Measurements from ENCODE around the gene TOGARAM1.
"Not testable (repeated sequence)": the region's sequence is repeated elsewhere in the genome, so short reads cannot be mapped to it uniquely, and the experiment has no call there.

The TOGARAM1 gene

DNA sequence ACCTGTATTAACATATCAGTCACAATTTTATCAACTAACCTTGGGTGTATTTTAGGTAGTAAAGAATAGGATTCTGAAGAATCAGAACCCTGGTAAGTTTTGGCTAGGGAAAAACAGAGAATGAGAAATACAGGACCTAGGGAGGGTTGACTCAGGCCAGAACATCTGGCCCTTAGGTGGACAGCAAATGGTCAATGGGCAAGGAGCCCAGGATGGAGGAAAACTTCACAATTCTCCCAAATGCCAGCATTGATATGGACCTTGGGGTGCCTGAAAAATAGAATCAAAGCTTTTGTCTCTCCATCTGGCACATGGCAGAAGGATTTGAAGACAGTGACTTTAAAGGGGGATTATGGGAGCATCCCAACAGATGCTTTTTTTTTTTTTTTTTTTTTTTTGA, 89.2 kb downstream of the TOGARAM1 start:
- DNase-seq, result no peak

DNA sequence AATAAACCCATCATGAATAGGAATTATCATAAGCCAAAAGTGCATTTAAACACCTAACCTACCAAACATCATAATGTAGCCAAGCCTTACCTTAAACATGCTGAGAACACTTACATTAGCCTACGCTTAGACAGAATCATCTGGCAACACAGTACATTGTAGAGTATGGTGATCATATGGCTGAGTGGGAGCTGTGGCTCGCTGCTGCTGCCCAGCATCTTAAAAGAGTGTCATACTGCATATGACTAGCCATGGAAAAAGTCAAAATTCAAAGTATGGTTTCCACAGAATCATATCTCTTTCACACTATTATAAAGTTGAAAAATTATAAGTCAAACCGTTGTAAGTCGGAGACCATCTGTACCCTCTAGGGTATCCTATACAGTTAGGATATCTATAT, 89.9 kb downstream of the TOGARAM1 start:
- DNase-seq, result no peak

DNA sequence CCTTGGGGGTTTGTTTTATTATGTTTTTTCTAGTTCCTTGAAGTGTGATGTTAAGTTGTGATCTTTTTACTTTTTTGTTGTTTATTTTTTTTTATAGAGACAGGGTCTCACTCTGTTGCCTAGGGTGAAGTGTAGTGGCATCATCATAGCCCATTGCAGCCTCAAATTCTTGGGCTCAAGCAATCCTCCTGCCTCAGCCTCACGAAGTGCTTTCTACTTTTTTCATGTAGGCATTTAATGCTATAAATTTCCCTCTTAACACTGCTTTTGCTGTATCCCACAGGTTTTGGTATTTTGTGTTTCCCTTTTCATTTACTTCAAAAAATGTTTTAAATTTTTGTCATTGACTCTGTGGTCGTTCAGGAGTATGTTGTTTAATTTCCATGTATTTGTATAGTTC, 95.4 kb downstream of the TOGARAM1 start:
- no peak for DNase-seq

DNA sequence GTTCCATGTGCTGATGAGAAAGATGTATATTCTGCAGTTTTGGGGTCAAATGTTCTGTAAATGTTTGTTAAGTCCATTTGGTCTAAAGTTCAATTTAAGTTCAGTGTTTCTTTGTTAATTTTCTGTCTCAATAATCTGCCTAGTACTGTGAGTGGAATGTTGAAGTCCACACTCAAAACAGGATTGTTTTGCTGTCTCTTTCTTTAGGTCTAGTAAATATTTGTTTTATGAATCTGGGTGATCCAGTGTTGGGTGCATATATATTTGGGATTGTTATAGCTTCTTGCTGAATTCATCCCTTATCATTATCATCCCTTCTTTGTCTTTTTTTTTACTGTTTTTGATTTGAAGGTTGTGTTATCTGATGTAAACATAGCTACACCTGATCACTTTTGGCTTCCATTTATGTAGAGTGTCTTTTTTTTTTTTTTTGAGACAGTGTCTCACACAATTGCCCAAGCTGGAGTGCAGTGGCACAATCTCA, 95.9 kb downstream of the TOGARAM1 start:
- no peak for DNase-seq

DNA sequence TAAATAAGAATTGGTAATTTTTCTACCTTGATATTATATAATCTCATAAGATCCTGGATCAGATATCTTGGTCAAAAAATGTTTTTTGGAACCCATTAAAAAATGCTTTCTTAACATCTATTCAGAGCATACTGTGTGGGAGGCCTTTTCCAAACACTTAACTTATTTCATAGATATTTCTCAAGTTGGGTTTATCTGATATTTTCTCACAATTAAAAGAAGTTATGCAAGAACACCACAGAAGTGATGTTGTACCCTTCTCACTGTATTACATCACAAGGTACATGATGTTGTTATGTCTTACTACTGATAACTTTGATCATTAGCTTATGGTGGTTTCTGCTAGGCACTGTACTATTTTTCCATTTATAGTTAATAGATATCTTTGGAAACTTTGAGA, 98.6 kb downstream of the TOGARAM1 start:
- DNase-seq, result no peak

DNA sequence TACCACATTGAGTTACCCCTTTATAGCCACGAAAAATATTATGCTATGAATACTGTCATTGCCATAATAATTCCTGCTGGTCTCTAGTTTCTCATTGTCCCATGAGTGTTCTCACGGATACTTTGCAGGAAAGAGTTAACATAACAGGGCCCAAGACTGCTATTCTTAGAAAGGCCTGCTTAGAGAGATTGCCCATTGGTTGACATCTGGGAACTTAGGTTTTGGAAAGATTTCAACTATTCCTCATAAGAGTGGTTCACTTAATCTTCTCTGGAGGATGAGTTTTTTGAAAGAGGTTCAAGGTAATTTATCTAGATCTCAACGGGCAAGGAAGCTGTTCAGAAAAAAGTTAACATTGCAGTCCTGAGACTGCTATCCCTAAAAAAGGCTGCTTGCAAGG, 103.5 kb downstream of the TOGARAM1 start:
- no peak for DNase-seq

DNA sequence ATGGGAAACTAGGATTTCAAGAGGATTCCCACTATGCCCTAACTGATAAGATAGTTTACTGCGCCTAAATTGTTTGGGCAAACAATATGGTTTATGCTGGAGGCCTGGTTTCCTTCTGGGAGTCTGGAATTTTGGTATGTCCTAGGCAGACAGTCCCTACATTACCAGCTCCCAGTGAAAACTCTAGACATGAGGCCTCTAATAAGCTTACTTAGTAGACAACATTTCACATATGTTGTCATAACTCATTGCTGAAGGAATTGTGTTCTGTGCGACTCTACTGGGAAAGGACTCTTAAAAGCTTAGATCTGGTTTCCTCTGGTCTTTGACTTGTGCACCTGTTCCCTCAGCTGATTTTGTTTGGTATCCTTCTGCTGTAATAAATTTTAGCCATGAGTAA, 104.0 kb downstream of the TOGARAM1 start:
- DNase-seq, result no peak

DNA sequence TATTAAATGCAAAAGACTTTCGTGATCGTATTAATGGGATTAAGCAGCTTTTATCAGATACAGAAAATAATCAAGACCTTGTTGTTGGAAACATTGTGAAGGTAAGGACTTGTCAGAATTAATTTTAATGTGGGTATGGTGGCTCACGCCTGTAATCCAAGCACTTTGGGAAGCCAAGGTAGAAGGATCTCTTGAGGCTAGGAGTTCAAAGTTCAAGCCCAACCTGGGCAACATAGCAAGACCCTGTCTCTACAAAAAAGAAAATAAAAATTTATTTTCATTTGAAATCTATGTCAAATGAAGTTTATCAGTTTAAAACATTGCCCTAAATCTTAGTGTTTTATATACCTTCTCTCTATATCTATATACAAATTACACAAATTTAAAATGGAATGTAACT, 104.7 kb downstream of the TOGARAM1 start:
- no peak for DNase-seq

DNA sequence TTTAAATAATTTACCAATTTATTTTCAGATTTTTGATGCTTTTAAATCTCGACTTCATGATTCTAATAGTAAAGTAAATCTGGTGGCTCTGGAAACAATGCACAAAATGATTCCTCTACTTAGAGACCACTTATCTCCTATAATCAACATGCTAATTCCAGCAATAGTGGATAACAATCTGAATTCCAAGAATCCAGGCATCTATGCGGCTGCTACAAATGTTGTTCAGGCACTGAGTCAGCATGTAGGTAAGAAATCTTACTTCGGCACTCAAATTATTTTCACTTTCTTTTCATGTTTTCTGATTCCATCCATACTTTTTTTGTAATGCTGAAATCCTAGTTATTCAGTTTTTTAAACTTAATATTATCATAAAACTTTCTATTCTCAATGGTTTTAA, 106.4 kb downstream of the TOGARAM1 start:
- DNase-seq, result no peak

DNA sequence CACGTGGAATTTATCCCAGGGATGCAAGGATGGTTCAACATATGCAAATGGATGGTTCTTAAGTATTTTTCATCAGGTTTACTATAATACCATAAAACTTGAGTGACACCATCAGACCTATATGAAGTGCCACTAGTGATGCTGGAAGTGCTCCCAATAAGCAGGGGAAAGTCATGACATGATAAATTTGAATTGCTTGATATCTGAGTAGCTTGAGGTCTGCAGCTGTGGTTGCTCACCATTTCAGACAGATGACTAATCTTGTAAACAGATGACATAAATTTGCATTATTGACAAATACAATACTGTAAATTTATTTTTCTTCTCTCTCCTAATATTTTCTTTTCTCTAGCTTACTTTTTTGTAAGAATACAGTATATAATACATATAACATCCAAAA, 108.2 kb downstream of the TOGARAM1 start:
- DNase-seq, result no peak

DNA sequence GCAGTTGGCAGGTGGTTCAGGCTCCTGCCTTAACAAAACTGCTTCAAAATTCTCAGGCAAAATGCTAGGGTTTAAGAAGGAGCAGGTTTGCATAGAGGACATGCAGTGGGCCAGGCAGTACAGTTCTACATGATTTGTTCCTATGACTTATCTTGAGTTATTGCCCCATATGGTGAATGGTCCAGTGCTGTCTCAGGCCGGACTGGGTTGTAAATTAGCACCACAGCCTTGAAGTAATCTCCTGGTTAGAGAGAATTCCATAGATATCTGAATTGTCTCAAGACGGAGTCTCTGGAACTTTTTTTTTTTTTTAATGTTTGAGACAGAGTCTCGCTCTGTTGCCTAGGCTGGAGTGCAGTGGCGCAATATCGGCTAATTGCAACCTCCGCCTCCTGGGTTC, 110.1 kb downstream of the TOGARAM1 start:
- DNase-seq, result no peak

DNA sequence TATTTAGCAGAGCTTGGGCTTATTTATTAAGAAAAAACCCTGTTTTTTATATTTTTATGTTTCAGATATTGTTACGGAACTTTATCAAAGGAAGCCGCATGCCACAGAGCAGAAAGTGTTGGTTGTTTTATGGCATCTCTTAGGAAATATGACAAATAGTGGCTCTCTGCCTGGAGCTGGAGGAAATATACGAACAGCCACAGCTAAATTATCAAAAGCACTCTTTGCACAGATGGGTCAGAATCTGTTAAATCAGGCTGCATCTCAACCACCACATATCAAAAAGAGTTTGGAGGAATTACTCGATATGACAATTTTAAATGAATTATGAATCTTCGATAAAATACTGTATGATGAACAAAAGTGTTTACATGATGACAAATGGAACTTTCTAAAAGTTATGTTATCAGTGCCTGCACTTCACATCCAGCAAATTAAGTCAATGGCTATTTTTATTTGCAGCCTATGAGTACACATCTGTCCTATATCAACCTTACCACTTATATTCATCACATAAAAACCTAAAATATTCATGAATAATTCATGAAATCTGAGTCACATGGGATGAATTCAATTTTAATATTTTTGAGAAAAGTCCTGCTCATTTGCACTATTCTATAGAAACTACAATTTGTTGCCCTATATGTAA, 111.4 kb downstream of the TOGARAM1 start:
- DNase-seq, result no peak

DNA sequence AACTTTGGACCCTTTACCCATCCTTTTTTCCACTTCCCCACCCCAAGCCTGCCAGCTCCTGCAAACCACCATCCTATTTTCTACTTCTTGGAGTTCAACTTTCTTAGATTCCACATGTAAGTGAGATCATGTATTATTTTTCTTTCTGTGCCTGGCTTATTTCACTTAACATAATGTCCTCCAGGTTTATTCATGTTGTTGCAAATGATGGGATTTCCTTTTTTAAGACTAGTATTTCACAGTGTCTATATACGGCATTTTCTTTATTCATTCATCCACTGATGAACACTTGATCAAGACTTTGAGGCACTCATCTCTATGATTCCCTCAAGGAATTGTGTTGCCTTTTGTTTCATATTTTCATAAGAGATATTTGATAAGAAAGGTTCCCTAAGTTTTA, 116.3 kb downstream of the TOGARAM1 start:
- no peak for DNase-seq

DNA sequence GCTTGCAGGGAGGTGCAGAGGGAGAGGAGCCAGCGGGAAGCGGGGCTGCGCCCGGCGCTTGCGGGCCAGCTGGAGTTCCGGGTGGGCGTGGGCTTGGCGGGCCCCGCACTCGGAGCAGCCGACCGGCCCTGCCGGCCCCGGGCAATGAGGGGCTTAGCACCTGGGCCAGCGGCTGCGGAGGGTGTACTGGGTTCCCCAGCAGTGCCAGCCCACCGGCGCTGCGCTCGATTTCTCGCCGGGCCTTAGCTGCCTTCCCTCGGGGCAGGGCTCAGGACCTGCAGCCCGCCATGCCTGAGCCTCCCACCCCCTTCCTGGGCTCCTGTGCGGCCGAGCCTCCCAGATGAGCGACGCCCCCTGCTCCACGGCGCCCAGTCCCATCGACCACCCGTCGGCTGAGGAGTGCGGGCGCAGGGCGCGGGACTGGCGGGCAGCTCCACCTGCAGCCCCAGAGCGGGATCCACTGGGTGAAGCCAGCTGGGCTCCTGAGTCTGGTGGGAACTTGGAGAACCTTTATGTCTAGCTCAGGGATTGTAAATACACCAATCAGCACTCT, 118.5 kb downstream of the TOGARAM1 start:
- DNase-seq, result not testable (repeated sequence)

DNA sequence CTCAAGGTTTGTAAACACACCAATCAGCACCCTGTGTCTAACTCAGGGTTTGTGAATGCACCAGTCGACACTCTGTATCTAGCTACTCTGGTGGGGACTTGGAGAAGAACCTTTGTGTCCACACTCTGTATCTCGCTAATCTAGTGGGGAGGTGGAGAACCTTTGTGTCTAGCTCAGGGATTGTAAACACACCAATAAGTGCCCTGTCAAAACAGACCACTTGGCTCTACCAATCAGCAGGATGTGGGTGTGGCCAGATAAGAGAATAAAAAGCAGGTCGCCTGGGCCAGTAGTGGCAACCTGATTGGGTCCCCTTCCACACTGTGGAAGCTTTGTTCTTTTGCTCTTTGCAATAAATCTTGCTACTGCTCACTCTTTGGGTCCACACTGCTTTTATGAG, 119.1 kb downstream of the TOGARAM1 start:
- not testable (repeated sequence) for DNase-seq

DNA sequence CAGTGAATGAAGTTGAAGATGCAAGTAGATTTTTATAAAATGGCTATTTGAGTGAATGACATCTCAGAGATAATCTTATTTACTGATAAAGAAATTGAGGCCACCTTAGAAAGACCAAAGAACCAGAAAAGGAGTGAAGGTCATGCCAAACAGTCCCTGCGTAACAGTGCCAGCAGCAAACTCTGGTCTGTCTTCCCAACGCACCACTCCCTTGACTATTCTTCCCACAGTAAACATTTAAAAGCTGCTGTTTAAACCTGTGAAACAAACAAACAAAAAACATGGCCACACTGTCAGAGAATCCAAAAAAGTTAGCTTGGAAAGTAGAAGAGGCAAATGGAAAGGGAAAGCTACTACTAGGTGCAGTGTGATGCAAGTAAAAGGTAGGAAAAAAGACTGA, 120.4 kb downstream of the TOGARAM1 start:
- no peak for DNase-seq

DNA sequence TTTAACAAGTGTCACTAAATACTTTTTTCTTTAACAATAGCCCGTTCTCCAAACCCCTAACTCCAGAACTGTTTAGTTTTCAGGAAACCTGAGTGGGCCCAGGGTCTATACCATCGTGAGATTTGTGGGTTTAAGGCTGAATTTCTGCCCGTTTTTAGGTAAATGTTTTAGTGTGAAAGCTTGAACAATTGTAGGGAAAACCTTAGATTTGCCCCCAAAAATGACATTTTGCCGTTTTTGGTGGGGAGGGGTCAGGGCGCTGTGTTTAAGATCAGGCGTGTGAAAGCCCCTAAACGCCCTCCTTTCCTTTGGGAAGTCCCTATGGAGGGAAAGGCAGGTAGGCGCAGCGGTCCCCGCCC, 121.6 kb downstream of the TOGARAM1 start:
- DNase-seq, result no peak

DNA sequence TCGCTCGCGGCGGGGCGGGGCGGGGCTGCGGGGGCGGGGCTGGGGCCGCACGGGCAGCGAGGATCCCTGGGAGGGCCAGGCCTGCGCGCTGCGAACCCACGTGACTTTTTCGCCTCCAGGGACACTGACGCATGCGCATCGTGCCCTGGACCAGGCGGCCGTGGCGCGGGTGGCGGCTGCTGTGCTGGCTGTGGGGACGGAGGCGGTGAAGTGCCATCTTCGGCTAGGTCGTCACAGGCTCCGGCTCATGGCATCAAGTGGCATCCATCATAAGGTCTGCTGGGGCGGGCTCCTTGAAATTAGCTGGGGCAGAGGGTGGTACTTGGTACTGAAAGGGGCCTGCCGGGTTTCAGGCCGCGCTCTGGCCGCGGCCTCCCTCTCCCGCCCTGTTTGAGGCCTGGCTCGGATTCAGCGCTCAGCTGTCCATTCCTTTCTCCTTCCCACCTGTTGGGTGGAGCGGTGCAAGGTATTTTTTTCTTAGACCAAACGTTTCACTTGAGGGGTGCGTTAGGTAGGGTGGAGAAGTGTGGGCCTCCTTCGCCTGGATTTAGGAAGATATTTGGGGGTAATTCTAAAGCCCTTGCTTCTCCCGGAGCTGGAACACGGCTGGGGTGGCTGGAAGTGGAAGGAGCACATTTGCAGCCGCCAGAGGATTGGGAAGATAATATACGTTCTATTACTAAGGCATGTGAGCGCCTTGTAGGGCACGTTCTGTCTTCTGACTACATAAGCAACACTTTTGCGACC, 122.2 kb downstream of the TOGARAM1 start, which contains the start of gene PRPF39:
Gene PRPF39, plus strand, starts transcription at position 141 of the 747 bp plus-strand sequence. CDS start 11,124 bp downstream, outside the sequence.
- DNase-seq, result peak; percentile 89

DNA sequence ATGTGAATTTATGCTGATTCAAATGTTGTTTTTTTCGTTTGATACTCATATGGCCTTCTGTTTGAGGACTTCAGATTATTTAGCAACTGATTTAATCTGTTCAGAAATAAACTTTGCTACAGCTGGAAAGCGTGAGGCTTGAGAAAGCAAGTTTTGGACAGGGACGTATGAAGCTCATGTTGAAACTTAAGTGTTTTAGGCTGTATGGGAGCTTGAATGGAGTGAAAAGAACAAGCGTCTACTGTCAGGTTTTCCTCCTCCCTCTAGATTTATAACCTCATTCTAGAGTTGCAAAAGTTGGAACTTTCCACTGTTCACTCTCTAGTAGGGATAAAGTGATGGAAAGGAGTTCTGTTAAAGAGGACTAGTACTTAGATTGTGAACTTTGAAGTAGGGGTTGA, 123.0 kb downstream of the TOGARAM1 start:
- DNase-seq, result no peak

DNA sequence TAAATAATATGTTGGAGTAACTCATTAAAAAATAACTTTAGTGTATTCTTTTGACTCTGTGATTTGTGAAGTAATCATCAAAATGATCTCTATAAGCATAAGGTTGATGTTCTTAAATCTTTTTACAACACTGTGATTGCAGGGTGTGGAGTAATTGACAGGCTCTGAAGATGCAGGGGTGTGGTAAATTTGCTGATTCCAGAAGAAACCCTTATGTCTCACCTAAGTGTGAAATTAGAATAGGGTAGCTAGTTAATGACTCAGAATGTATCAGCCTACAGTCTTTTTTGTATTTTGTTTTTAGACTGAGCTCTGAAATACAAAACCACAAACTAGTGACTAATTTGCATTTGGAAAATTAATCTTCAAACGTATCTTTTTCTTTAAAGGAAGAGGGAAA, 127.8 kb downstream of the TOGARAM1 start:
- DNase-seq, result no peak

DNA sequence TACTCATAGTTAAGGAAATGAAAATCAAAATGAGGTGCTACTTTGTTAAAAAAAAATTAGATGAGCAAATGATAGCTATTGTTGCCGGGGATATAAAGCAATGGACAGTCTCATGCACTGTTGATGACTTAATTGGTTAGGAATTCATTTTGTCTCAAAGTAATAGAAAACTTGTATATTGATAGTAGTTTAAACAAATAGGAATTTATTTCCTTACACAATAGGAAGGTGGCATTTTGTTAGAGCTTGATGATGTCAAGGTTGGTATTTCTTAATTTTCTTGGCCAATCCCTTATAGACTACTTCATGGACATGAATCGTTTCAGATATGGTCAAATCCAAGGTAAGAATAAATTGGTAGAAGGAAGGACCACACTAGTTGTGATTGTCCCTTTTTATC, 129.7 kb downstream of the TOGARAM1 start:
- no peak for DNase-seq

DNA sequence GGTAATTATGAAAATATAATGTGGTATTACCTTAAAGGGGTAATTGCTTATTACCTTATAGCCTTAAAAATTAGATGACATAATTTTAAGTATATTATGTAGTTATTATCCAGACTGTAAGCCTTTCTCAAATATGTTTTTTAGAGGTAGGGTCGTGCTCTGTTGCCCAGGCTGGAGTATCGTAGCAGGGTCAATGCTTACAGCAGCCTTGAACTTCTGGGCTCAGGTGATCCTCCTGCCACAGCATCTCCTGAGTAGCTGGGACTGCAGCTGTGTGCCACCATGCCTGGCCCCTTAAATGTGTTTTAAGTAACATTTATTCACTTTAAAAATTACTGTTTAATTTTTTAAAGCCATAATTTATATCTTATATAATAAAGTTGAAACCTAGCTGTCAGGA, 132.3 kb downstream of the TOGARAM1 start:
- no peak for DNase-seq

DNA sequence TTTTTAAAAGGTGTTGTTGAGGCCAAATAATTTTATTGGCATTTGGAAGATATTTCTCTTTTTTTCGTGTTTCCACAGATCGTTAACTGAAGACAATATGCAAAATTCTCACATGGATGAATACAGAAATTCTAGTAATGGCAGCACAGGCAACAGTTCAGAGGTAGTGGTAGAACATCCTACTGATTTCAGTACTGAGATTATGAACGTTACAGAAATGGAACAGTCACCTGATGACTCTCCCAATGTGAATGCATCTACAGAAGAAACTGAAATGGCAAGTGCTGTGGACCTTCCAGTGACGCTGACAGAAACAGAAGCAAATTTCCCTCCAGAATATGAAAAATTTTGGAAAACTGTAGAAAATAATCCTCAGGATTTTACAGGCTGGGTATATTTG, 133.2 kb downstream of the TOGARAM1 start:
- no peak for DNase-seq

DNA sequence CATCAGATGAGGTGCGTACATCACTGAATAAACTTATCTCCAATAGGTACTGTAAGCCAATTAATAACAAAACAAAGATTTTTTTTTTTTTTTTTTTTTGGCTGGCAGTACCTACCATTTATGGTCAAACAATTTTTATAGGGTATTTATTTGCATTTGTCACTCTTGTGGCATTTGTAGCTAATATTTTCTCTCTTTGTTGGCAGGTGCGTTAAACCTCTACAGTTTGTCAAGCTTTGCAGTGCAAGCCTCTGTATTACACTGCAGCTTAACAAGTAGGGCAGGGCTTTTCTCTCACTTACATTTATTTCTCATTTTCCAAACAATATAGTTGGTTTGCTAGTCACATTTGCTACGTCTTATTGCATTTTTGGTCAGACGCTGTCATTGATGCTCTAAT, 134.2 kb downstream of the TOGARAM1 start:
- DNase-seq, result no peak
